H1 (cell line): ENCODE data around the gene GCK. TPM values are rescaled to one million over a fixed set of nuclear protein-coding genes. Genes with fewer than 3 reads are reported as not detected.

Source experiments
- CTCF ChIA-PET: fragments of 300-600 bp; sonication (Branson Sonifier 250); formaldehyde crosslinking; loops from one replicate; lab custom pipeline; 2021; ENCODE audit not compliant: partially characterized antibody; lab: Charles Lee
- POLR2A ChIA-PET: fragments of 300-600 bp; sonication (Branson Sonifier 250); formaldehyde crosslinking; loops from one replicate; lab custom pipeline; 2021; ENCODE audit warnings: inconsistent platforms; ENCODE audit not compliant: partially characterized antibody; lab: Charles Lee
- DNase-seq, 2 experiments: peaks; one replicate each; pipeline versions ENCODE4 v3.0.0 to v3.0.0-alpha.2; 2010 to 2022; ENCODE audit warnings: low spot score in 2 of 2, low read depth in 1 of 2, mixed read lengths in 1 of 2
- FAIRE-seq: peaks from 2 replicates; lab custom pipeline; 2011; peaks lifted over from hg19 to GRCh38; lab: Jason Lieb, UNC
- H2AFZ ChIP-seq: 2 replicates; pipeline ENCODE4 v1.8.1; 2012; ENCODE audit warnings: low read length, inconsistent platforms
- H2AK5ac ChIP-seq: 2 replicates; pipeline ENCODE4 v1.6.1; 2013; ENCODE audit warnings: low read depth, low read length
- H2BK120ac ChIP-seq: replicated peaks from 2 replicates; pipeline ENCODE3; 2013; ENCODE audit warnings: low read depth, low read length, inconsistent platforms
- H2BK12ac ChIP-seq: 2 replicates; pipeline ENCODE4 v1.6.1; 2013; ENCODE audit warnings: low read depth, low read length
- H2BK15ac ChIP-seq: 2 replicates; pipeline ENCODE4 v1.6.1; 2013; ENCODE audit warnings: low read length
- H2BK20ac ChIP-seq: 2 replicates; pipeline ENCODE4 v1.6.1; 2013; ENCODE audit warnings: low read length
- H2BK5ac ChIP-seq: 2 replicates; pipeline ENCODE4 v1.6.1; 2013; ENCODE audit warnings: low read depth, low read length
- H3K14ac ChIP-seq: 2 replicates; pipeline ENCODE4 v1.6.1; 2013; ENCODE audit warnings: inconsistent platforms; ENCODE audit not compliant: insufficient read length
- H3K18ac ChIP-seq: 2 replicates; pipeline ENCODE4 v1.6.1; 2013; ENCODE audit warnings: low read length; ENCODE audit errors: extremely low read depth
- H3K23ac ChIP-seq: 2 replicates; pipeline ENCODE4 v1.6.1; 2013; ENCODE audit warnings: inconsistent platforms; ENCODE audit not compliant: insufficient read length
- H3K23me2 ChIP-seq: 2 replicates; pipeline ENCODE4 v1.6.1; 2013; ENCODE audit warnings: low read depth, low read length
- H3K27ac ChIP-seq: 2 replicates; pipeline ENCODE4 v1.6.1; 2011; ENCODE audit warnings: low read depth, low read length, inconsistent platforms
- H3K27me3 ChIP-seq, 4 experiments: replicated peaks in 1 of 4; 1 replicate in 1 of 4; 2 replicates in 3 of 4; pipeline versions ENCODE4 v1.6.1 to v1.8.1; 2011 to 2013; ENCODE audit warnings: low read length in 3 of 4, mild to moderate bottlenecking in 3 of 4, inconsistent platforms in 2 of 4, mixed read lengths in 2 of 4, moderate library complexity in 1 of 4; ENCODE audit not compliant: control insufficient read depth in 3 of 4, insufficient read depth in 3 of 4; ENCODE audit errors: extremely low read depth in 1 of 4
- H3K36me3 ChIP-seq, 4 experiments: 2 replicates each; pipeline versions ENCODE4 v1.6.1 to v1.8.1; 2011 to 2013; ENCODE audit warnings: mild to moderate bottlenecking in 4 of 4, low read length in 3 of 4, moderate library complexity in 2 of 4, control low read depth in 1 of 4, inconsistent platforms in 1 of 4; ENCODE audit not compliant: insufficient read depth in 4 of 4, control insufficient read depth in 2 of 4
- H3K4ac ChIP-seq: replicated peaks from 2 replicates; pipeline ENCODE3; 2013; ENCODE audit warnings: low read length, low read depth, mixed read lengths, inconsistent platforms; ENCODE audit not compliant: insufficient read length
- H3K4me1 ChIP-seq, 4 experiments: replicated peaks in 1 of 4; 1 replicate in 1 of 4; 2 replicates in 3 of 4; pipeline versions ENCODE4 v1.6.1 to v1.8.1; 2011 to 2013; ENCODE audit warnings: low read length in 3 of 4, inconsistent platforms in 2 of 4, mixed read lengths in 1 of 4; ENCODE audit not compliant: insufficient read depth in 4 of 4, control insufficient read depth in 3 of 4
- H3K4me2 ChIP-seq, 2 experiments: 2 replicates each; pipeline versions ENCODE4 v1.6.1 to v1.8.1; 2011 to 2013; ENCODE audit warnings: low read depth in 2 of 2, low read length in 2 of 2, control low read depth in 1 of 2, inconsistent platforms in 1 of 2, mild to moderate bottlenecking in 1 of 2; ENCODE audit not compliant: insufficient read depth in 1 of 2
- H3K4me3 ChIP-seq, 4 experiments: fragments of 200-600, 300-600 bp in 1 of 4; sonication (generic), shearing (Covaris generic), sonication (Bioruptor Twin) in 1 of 4; 2 replicates each; pipeline versions ENCODE4 v1.5.1 to v1.8.1; 2011 to 2016; ENCODE audit warnings: low read length in 4 of 4, low read depth in 3 of 4, control low read depth in 2 of 4, inconsistent platforms in 2 of 4, mild to moderate bottlenecking in 2 of 4, mixed read lengths in 1 of 4, moderate library complexity in 1 of 4; ENCODE audit not compliant: insufficient read depth in 2 of 4; ENCODE audit errors: extremely low read depth in 1 of 4
- H3K56ac ChIP-seq: replicated peaks from 2 replicates; pipeline ENCODE3; 2013; ENCODE audit warnings: low read depth, mild to moderate bottlenecking, mixed read lengths, low read length, inconsistent platforms; ENCODE audit not compliant: insufficient read length
- H3K79me1 ChIP-seq: 2 replicates; pipeline ENCODE4 v1.6.1; 2013; ENCODE audit warnings: low read depth, low read length, control low read depth
- H3K79me2 ChIP-seq, 2 experiments: 2 replicates each; pipeline versions ENCODE4 v1.6.1 to v1.8.1; 2012 to 2013; ENCODE audit warnings: low read length in 2 of 2, mild to moderate bottlenecking in 2 of 2, inconsistent platforms in 1 of 2; ENCODE audit not compliant: insufficient read depth in 2 of 2, control insufficient read depth in 1 of 2
- H3K9ac ChIP-seq, 4 experiments: replicated peaks in 1 of 4; 1 replicate in 1 of 4; 2 replicates in 3 of 4; pipeline versions ENCODE4 v1.6.1 to v1.8.1; 2011 to 2013; ENCODE audit warnings: low read depth in 3 of 4, low read length in 3 of 4, control low read depth in 2 of 4, mild to moderate bottlenecking in 2 of 4, moderate library complexity in 2 of 4, inconsistent platforms in 1 of 4; ENCODE audit errors: extremely low read depth in 1 of 4
- H3K9me3 ChIP-seq, 2 experiments: 2 replicates each; pipeline versions ENCODE4 v1.6.1 to v1.8.1; 2012 to 2013; ENCODE audit warnings: mild to moderate bottlenecking in 2 of 2, moderate library complexity in 2 of 2, control low read depth in 1 of 2, inconsistent platforms in 1 of 2, low read depth in 1 of 2, low read length in 1 of 2, mixed read lengths in 1 of 2; ENCODE audit not compliant: insufficient read depth in 2 of 2
- H4K20me1 ChIP-seq, 2 experiments: replicated peaks in 1 of 2; 2 replicates each; pipeline versions ENCODE3 to v1.8.1; 2011 to 2013; ENCODE audit warnings: inconsistent platforms in 2 of 2, low read length in 2 of 2, mild to moderate bottlenecking in 1 of 2; ENCODE audit not compliant: insufficient read depth in 2 of 2, control insufficient read depth in 1 of 2
- H4K5ac ChIP-seq: 2 replicates; pipeline ENCODE4 v1.6.1; 2013; ENCODE audit warnings: low read length, low read depth, mixed read lengths, inconsistent platforms; ENCODE audit not compliant: insufficient read length
- H4K8ac ChIP-seq: 2 replicates; pipeline ENCODE4 v1.8.0; 2013; ENCODE audit warnings: mild to moderate bottlenecking, moderate library complexity, low read length, inconsistent platforms; ENCODE audit not compliant: insufficient read depth; ENCODE audit errors: extremely low read depth
- H4K91ac ChIP-seq: replicated peaks from 2 replicates; pipeline ENCODE3; 2013; ENCODE audit warnings: low read length, mixed read lengths, inconsistent platforms; ENCODE audit not compliant: insufficient read length
- CBX5 ChIP-seq: fragments of 300-800, 300-1000 bp; sonication (generic); IDR thresholded peaks from 2 replicates; pipeline ENCODE4 v1.7.1; 2016; ENCODE audit warnings: antibody characterized with exemption, low read length, low read depth
- CHD2 ChIP-seq: IDR thresholded peaks from 2 replicates; pipeline ENCODE4 v1.6.1; 2012; ENCODE audit warnings: low read length, improper control_type of control experiment
- EZH2 ChIP-seq: fragments of 200-600 bp; sonication (generic); IDR thresholded peaks from 2 replicates; pipeline ENCODE4 v1.7.1; 2012; ENCODE audit warnings: low read depth, mild to moderate bottlenecking, moderate library complexity, low read length, inconsistent platforms; ENCODE audit not compliant: severe bottlenecking
- NANOG ChIP-seq: IDR thresholded peaks from 2 replicates; pipeline ENCODE4 v1.6.1; 2011; ENCODE audit warnings: low read length, low read depth, mild to moderate bottlenecking, inconsistent platforms; ENCODE audit not compliant: insufficient read depth, poor library complexity, severe bottlenecking
- POU5F1 ChIP-seq: IDR thresholded peaks from 2 replicates; pipeline ENCODE4 v1.6.1; 2011; ENCODE audit warnings: low read depth, mild to moderate bottlenecking, low read length, moderate library complexity
- RNF2 ChIP-seq: fragments of 200-900, 300-1000 bp; sonication (generic); IDR thresholded peaks from 2 replicates; pipeline ENCODE4 v1.7.1; 2016; ENCODE audit warnings: borderline replicate concordance, low read depth, mild to moderate bottlenecking, antibody characterized with exemption, low read length; ENCODE audit not compliant: poor library complexity, severe bottlenecking; ENCODE audit errors: missing control alignments
- SAP30 ChIP-seq: fragments of 300-600 bp; sonication (generic); IDR thresholded peaks from 2 replicates; pipeline ENCODE4 v1.7.1; 2012; ENCODE audit warnings: low read length, moderate library complexity, mild to moderate bottlenecking, inconsistent platforms; ENCODE audit not compliant: insufficient read depth, insufficient replicate concordance
- SUZ12 ChIP-seq: fragments of 200-600 bp; sonication (generic); IDR thresholded peaks from 2 replicates; pipeline ENCODE4 v1.6.1; 2012; ENCODE audit warnings: mild to moderate bottlenecking, inconsistent platforms, low read length, moderate library complexity, mixed read lengths
- TCF12 ChIP-seq: IDR thresholded peaks from 2 replicates; pipeline ENCODE4 v1.6.1; 2011; ENCODE audit warnings: low read depth, mild to moderate bottlenecking, low read length
- WGBS, 2 experiments: shearing (Covaris generic) in 1 of 2; methylation state at CpG; one replicate each; pipeline versions ENCODE4 v1.1.6 to v1.1.7; 2013 to 2015; ENCODE audit warnings: low lambda C conversion rate in 2 of 2, mixed read lengths in 2 of 2, inconsistent platforms in 1 of 2, low coverage in 1 of 2, missing lambda C conversion rate in 1 of 2; ENCODE audit not compliant: insufficient replicate concordance in 2 of 2, insufficient coverage in 1 of 2, insufficient read length in 1 of 2; ENCODE audit errors: extremely low coverage in 1 of 2, missing lambda C conversion rate in 1 of 2; 5-methylcytosine and 5-hydroxymethylcytosine counted together
- polyA plus RNA-seq, 7 experiments: library from polyadenylated mRNA; depleted of rRNA in 3 of 7; stranded (reverse) in 5 of 7; unstranded in 2 of 7; fragments of >200 nt in 5 of 7; fragments of 200-250 nt in 2 of 7; gene quantifications; 1 replicate in 5 of 7; 2 replicates in 1 of 7; 4 replicates in 1 of 7; pipeline versions ENCODE4 v1.2.1 to v1.2.3, GENCODE V29; 2011 to 2013; ENCODE audit warnings: missing spikeins in 2 of 7, mixed read lengths in 2 of 7
- total RNA-seq: library from RNA; stranded (reverse); fragmentation: NEBNext Ultra II Directional; extraction: Animal tissue kit (Norgen Biotek cat#: 25700); gene quantifications from 2 replicates; pipeline ENCODE4 v1.2.1, GENCODE V29; 2021

Gene GCK
- total and polyA plus RNA-seq, 2 of the 8 experiments (the other 6 are each of a cell fraction or from before 2014, with no cell fraction given): 2.4 to 4.9 TPM

DNA sequence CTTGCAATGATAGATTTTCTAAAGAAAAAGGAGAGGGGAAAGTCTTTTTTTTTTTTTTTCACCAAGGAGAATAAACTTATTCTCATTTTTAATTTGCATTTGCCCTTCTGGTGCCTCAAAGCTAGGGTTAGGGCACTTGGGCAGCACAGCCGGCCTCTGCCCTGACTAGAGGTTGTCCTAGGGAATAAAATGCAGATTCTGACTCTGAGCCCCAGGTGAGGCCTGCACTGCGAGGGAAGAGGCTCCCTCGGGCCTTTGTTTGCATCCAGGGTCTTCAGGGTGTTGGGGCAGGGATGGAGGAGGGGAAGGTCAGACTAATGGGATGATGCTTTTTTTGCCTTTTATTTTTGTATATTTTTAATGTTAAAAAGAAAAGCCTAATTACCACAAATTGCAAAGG, 55.9 kb downstream of the GCK start:
- TF ChIP-seq NANOG: no peak
- TF ChIP-seq SAP30: no peak
- TF ChIP-seq CBX5: no peak
- no peak for TF ChIP-seq EZH2
- no peak for TF ChIP-seq SUZ12
- TF ChIP-seq CHD2: no peak
- no peak for TF ChIP-seq POU5F1
- no peak for TF ChIP-seq RNF2
- no peak for TF ChIP-seq TCF12
- whole genome bisulfite sequencing, 2 experiments: 35% methylated on average over 3 of the region's 3 CpGs; no CpG with 5 or more reads in 1 of the 2 experiments
- Histone ChIP-seq H3K14ac (no peak overlapping the region), H3K27me3 (peaks cover 0 to 16% (median 6%) of the 10 kb centered on the region in 4 experiments; a peak in 6 of 7 replicates), H2BK5ac (no peak overlapping the region), H3K4me1 (peaks cover 0 to 12% (median 3%) of the 10 kb centered on the region in 4 experiments; a peak in 4 of 7 replicates), H3K9ac (no peak overlapping the region), H3K4ac (no peak overlapping the region), H3K56ac (no peak overlapping the region), H4K20me1 (peaks cover 0 to 2% of the 10 kb centered on the region in 2 experiments), H2BK12ac (no peak overlapping the region), H3K4me2 (no peak overlapping the region), H3K36me3 (no peaks in the 10 kb centered on the region), H4K91ac (no peak overlapping the region), H3K79me2 (no peaks in the 10 kb centered on the region), H3K9me3 (no peaks in the 10 kb centered on the region), H2BK120ac (no peak overlapping the region), H3K23me2 (no peaks in the 10 kb centered on the region; the same call in 1 of the 2 replicates), H3K79me1 (no peaks in the 10 kb centered on the region), H2AK5ac (no peak overlapping the region), H3K23ac (no peak overlapping the region), H3K27ac (no peak overlapping the region), H4K5ac (no peak overlapping the region), H2BK15ac (no peak overlapping the region), H3K4me3 (no peak overlapping the region), H2AFZ (no peak overlapping the region), H2BK20ac (no peak overlapping the region), H3K18ac (no peak overlapping the region), H4K8ac (no peak overlapping the region)
- FAIRE-seq (no peak), DNase-seq (no peak)
- POLR2A ChIA-PET: interaction anchor here (1.6 kb wide), 1 partner anchor 15 kb away, joined by 6 read pairs; no protein-coding TSS in a partner anchor
- CTCF ChIA-PET: interaction anchor here (0.6 to 4.2 kb wide), 5 partner anchors 14 to 86 kb away, joined by 3 to 45 read pairs (median 3); no protein-coding TSS in a partner anchor
